Fibroblast of upper back skin (primary cell): ENCODE results near the gene RXYLT1.
A peak's percentile ranks its signal among the peaks of the same experiment; 100 is the strongest.

Experiments used
- DNase-seq: peaks from one replicate; pipeline ENCODE4 v3.0.0-alpha.2; 2013

The RXYLT1 gene

DNA sequence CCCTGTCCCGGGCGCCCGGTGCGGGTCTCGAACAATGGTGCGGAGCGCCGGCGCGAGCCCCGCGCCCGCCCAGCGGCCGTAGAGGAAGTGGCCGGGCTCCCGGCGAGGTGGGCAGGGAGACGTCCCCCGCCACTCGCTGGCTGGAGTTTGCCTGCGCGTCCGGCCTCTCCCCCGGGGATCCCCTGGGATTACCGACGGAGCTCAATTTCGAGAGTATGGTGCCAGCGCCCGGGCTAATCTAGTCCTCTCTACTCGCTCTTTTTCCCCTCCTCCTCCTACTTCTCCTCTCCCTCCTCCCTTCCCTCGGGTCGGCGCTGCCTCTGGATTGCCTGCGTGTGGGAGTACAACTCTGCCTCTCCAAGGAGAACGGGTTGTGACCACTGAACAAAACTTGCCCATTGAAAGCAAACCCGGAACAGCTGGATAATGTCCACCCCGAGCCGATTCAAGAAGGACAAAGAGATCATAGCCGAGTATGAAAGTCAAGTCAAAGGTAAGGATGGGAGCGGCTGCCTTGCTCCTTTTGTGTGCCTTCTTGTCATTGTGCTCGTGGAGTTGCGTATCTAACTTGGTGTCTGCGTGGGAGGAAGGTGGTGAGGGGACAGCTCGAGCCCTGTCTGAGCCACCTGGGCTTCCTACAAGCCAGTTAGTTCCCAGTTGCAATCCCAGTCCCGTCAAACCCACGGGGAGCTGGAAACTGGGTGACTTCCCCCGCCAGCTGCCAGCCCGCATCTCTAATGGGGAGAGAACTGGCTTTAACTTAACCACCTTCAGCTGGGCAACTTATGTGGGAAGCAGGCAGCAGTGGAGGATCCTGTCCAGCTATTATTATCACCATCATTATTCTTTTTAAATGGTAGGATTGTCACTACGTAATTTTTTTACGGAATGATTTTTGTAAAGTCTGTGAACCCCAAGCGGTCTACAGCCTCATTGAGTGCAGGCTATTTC, 65.0 kb downstream of the RXYLT1 start, which contains the start of gene SRGAP1:
Gene SRGAP1, plus strand, starts transcription at position 310 of the 951 bp plus-strand sequence. Its CDS starts 117 bp downstream, at position 427.
- peak; percentile 78 for DNase-seq

- DNase-seq, result peak; percentile 50
Observed at GRCh38 chr12:63845726-63846125, 66.0 kb downstream of the RXYLT1 start.

DNA sequence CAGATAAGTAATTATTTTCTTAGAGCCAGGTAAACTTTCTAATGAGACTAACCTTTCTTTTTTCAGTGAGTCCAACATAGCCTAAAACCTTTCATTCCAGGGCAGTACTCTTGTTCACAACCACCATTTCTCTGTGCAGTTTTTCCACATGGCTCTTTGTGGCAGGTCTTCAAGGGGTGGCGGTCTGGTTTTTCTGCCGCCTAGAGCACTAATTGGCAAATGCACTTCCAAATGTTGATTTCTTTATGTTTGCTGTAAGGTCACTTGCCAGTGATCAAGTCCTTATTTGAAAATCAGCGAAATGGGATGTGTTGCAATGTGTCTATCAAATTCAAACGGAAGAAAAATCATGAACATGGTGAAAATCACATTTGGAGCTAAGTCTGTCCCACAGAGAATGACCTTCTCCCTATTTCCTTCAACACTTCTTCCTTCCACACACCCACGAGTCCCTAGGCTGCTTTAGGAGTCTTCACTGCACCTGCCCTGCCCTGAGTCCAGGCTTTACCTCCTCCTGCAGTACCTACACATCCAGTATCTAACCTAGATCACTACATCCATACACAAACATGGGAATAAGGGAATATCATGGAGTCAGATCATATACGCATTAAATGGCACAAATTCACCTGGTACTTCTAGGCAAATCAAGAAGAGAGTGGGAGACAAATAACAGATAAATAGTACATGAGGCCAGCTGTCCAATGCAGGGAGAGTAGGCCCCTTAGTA, 66.7 kb downstream of the RXYLT1 start:
- no peak for DNase-seq

GRCh38 chr12:63848450-63848849, 68.7 kb downstream of the RXYLT1 start:
- no peak for DNase-seq

GRCh38 chr12:63849106-63849620, 69.5 kb downstream of the RXYLT1 start:
- DNase-seq, result no peak

DNA sequence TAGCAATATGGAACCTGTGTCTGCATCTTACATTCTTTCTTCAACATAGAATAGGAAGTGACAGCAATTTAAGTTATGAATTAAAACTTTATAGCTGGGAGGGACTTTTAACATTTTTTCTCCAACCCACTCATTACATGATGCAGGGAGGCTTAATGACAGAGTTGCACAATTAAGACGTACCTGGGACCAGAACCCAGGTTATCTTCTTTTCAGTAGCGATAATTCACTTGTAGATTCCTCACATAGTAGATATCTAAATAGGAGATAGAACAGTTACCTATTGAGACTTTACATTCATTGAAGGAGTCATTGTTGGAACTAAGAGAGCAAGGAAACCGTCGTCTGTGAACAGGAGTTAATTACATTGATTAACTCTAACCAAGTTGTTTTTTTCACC, 69.9 kb downstream of the RXYLT1 start:
- DNase-seq, result no peak

DNA sequence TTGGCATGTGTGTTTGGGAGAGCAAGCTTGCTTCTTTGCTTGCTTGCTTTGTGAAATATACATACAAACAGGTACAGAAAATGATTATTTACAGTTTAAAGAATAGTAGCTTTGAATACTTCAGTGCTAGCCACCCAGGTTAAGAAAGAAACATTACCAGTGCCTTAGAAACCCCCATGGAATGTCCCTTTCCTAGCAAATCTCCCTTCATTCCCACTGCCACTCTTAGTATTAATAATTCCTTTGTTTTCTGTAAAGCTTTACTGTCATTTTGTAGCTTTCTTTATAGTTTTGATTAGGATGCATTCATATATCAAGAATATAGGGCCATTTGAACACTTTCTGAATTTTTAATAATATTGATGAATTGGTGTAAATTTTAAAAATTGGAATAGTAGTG, 74.3 kb downstream of the RXYLT1 start:
- DNase-seq, result no peak

GRCh38 chr12:63855299-63855698, 75.6 kb downstream of the RXYLT1 start:
- no peak for DNase-seq

- DNase-seq, result peak; percentile 82
Observed at GRCh38 chr12:63857771-63858670, 78.3 kb downstream of the RXYLT1 start.
